ENCODE results near the gene HSBP1. TPM values are rescaled to one million over a fixed set of nuclear protein-coding genes. Genes with fewer than 3 reads are reported as not detected.

The HSBP1 gene
- polyA plus RNA-seq, 2 of the 4 experiments (the other 2 are of a cell fraction): 190 to 280 TPM

DNA sequence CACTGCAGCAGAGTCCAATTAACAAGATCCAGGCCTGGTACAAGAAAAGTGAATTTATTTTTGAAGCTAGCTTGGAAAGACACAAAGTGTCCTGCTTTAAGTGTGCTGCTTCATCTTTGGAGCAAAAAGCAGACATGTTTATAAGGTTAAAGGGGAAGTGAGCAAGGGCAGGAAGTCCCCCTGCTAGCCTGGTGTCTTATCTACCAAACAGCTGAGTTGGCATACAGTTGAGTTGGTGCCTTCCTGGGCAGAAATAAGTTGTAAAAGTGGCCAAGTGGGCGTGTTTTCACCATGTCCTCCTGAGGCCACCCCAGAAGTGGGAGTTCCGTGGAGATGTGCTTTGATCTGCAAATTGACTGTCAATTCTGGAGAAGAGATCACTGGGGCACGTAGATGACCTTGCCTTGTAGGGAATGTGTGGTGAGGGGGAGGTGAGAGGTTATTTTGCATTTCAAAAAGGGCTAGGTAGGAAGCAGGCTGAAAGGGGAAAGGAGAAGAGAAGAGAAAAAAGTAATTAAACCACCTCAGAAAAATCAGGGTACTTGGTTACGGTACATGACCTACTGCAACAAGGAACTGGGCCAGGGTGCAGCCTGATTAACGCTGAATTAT lies 38.3 kb upstream of the HSBP1 start:
- H3K4me3 ChIP-seq: no peak overlapping the region
- H3K27ac ChIP-seq: no peak overlapping the region
- ATAC-seq (no peak), DNase-seq (ENCODE audit: low read depth in 1 of 2, low spot score in 1 of 2) (no peak), FAIRE-seq (no peak)
- 17% methylated on average over 5 of the region's 5 CpGs for WGBS (ENCODE audit: missing lambda C conversion rate)
- no peaks in the 10 kb centered on the region for H3K4me1 ChIP-seq
- no peaks in the 10 kb centered on the region for H3K9me3 ChIP-seq
- POLR2A ChIA-PET: no interaction called here
- H3K4me2 ChIP-seq: no peak overlapping the region
- TF ChIP-seq MAFK (IDR thresholded peaks at IDR 0.05; ENCODE audit: partially characterized antibody): peak; percentile 3
- TF ChIP-seq HOXA7 (CRISPR knock-in tag; IDR thresholded peaks at IDR 0.05): no peak
- CTCF ChIA-PET: no interaction called here

DNA sequence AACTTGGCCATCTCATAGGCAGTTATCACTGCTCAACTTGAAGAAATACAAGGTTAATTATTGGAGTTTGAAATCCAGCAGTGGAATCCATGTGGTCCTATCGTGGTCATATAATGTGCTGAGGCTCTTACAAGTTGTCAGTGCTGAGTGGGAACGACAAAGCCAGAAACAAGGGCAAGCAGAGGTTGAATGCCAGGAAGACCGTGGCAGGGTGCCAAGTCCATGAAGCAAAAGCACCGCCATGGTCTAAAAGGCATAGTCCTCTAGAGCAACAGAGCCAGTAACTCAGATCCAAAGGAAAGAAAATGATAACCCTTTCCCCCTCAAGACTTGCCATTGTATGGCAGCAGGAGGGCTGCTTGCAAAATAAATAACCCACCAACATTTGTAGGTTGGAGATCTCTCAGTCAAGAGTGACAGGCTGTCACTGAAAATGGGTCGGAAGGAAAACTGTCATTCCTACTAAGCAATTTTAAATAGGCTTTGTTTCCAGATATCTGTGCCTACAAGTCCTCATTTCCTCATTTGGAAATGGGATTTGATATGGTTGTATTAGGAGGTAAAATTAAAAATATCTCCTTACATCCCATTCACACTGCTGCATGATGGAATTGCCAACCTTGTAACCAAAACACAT lies 36.4 kb upstream of the HSBP1 start:
- ATAC-seq: no peak
- POLR2A ChIA-PET: no interaction called here
- TF ChIP-seq, protein P1, sequence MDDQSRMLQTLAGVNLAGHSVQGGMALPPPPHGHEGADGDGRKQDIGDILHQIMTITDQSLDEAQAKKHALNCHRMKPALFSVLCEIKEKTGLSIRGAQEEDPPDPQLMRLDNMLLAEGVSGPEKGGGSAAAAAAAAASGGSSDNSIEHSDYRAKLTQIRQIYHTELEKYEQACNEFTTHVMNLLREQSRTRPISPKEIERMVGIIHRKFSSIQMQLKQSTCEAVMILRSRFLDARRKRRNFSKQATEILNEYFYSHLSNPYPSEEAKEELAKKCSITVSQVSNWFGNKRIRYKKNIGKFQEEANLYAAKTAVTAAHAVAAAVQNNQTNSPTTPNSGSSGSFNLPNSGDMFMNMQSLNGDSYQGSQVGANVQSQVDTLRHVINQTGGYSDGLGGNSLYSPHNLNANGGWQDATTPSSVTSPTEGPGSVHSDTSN (IDR thresholded peaks at IDR 0.05): no peak
- TF ChIP-seq MYC (IDR thresholded peaks at IDR 0.05; ENCODE audit: borderline replicate concordance, low read length) (no peak), POLR2A (IDR thresholded peaks at IDR 0.05; ENCODE audit: low read length) (no peak), HDAC2 (IDR thresholded peaks at IDR 0.05) (no peak)
- TF ChIP-seq, protein P2, sequence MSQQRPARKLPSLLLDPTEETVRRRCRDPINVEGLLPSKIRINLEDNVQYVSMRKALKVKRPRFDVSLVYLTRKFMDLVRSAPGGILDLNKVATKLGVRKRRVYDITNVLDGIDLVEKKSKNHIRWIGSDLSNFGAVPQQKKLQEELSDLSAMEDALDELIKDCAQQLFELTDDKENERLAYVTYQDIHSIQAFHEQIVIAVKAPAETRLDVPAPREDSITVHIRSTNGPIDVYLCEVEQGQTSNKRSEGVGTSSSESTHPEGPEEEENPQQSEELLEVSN (IDR thresholded peaks at IDR 0.05; ENCODE audit: borderline replicate concordance, low read depth): no peak
- TF ChIP-seq, protein P3, sequence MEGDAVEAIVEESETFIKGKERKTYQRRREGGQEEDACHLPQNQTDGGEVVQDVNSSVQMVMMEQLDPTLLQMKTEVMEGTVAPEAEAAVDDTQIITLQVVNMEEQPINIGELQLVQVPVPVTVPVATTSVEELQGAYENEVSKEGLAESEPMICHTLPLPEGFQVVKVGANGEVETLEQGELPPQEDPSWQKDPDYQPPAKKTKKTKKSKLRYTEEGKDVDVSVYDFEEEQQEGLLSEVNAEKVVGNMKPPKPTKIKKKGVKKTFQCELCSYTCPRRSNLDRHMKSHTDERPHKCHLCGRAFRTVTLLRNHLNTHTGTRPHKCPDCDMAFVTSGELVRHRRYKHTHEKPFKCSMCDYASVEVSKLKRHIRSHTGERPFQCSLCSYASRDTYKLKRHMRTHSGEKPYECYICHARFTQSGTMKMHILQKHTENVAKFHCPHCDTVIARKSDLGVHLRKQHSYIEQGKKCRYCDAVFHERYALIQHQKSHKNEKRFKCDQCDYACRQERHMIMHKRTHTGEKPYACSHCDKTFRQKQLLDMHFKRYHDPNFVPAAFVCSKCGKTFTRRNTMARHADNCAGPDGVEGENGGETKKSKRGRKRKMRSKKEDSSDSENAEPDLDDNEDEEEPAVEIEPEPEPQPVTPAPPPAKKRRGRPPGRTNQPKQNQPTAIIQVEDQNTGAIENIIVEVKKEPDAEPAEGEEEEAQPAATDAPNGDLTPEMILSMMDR (IDR thresholded peaks at IDR 0.05): no peak

DNA sequence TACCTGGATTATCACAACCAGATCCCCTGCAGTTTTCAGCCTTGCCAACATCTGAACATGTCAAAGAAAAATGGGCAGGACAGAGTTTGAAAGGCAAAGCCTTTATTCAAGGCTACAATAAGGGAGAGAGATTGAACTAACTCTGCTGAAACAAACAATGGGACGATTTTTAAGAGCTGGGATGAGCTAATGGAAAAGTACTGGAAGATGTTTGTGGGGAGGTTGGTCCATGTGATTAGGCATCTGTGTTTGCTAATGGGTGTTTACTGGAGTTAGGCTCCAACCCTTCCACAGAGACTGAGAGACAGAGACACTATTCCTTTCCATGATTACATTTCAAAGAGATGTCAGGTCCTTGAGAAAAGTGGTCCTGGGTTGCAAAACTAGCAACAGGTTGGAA lies 35.0 kb upstream of the HSBP1 start:
- no peak for ATAC-seq
- no peak overlapping the region for H3K27ac ChIP-seq
- H3K4me2 ChIP-seq: no peak overlapping the region
- H3K4me1 ChIP-seq: no peaks in the 10 kb centered on the region
- POLR2A ChIA-PET: no interaction called here
- no peak for DNase-seq (ENCODE audit: low read depth in 1 of 2, low spot score in 1 of 2)
- CTCF ChIA-PET: no interaction called here
- H3K9me3 ChIP-seq: no peaks in the 10 kb centered on the region
- no peak overlapping the region for H3K4me3 ChIP-seq
- 0% methylated on average over 1 of the region's 1 CpG for WGBS (ENCODE audit: missing lambda C conversion rate)
- FAIRE-seq: no peak
- TF ChIP-seq KDM5A (IDR thresholded peaks at IDR 0.05): no peak
- no peak for TF ChIP-seq RAD21 (conservative IDR thresholded peaks at IDR 0.05 in 1 of 2, IDR thresholded peaks at IDR 0.05 in 1 of 2)
- no peak for TF ChIP-seq PHF8 (IDR thresholded peaks at IDR 0.05; ENCODE audit: borderline replicate concordance, low read depth)
- TF ChIP-seq CEBPB (IDR thresholded peaks at IDR 0.05): no peak
- TF ChIP-seq FOXS1 (CRISPR knock-in tag; IDR thresholded peaks at IDR 0.05): no peak
- no peak for TF ChIP-seq CBX2 (IDR thresholded peaks at IDR 0.05; ENCODE audit: borderline replicate concordance, low read depth)
- TF ChIP-seq, protein P4, sequence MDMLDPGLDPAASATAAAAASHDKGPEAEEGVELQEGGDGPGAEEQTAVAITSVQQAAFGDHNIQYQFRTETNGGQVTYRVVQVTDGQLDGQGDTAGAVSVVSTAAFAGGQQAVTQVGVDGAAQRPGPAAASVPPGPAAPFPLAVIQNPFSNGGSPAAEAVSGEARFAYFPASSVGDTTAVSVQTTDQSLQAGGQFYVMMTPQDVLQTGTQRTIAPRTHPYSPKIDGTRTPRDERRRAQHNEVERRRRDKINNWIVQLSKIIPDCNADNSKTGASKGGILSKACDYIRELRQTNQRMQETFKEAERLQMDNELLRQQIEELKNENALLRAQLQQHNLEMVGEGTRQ (IDR thresholded peaks at IDR 0.05): no peak
- TF ChIP-seq POLR2A (IDR thresholded peaks at IDR 0.05; ENCODE audit: low read length): no peak
- TF ChIP-seq RFX5 (IDR thresholded peaks at IDR 0.05): no peak
- no peak for TF ChIP-seq ZNF302 (CRISPR knock-in tag; IDR thresholded peaks at IDR 0.05)
- no peak for TF ChIP-seq TFCP2L1 (CRISPR knock-in tag; IDR thresholded peaks at IDR 0.05)
- no peak for TF ChIP-seq SMC3 (IDR thresholded peaks at IDR 0.05)
- TF ChIP-seq, protein P2 (IDR thresholded peaks at IDR 0.05; ENCODE audit: borderline replicate concordance, low read depth): no peak
- no peak for TF ChIP-seq EHF (CRISPR knock-in tag; IDR thresholded peaks at IDR 0.05)
- TF ChIP-seq CHD2 (IDR thresholded peaks at IDR 0.05; ENCODE audit: low read length, partially characterized antibody): no peak
- no peak for TF ChIP-seq FOSL2 (IDR thresholded peaks at IDR 0.05)
- TF ChIP-seq FOSL2 (CRISPR knock-in tag; IDR thresholded peaks at IDR 0.05): no peak
- no peak for TF ChIP-seq ZSCAN20 (CRISPR knock-in tag; IDR thresholded peaks at IDR 0.05)
- TF ChIP-seq, protein P5, sequence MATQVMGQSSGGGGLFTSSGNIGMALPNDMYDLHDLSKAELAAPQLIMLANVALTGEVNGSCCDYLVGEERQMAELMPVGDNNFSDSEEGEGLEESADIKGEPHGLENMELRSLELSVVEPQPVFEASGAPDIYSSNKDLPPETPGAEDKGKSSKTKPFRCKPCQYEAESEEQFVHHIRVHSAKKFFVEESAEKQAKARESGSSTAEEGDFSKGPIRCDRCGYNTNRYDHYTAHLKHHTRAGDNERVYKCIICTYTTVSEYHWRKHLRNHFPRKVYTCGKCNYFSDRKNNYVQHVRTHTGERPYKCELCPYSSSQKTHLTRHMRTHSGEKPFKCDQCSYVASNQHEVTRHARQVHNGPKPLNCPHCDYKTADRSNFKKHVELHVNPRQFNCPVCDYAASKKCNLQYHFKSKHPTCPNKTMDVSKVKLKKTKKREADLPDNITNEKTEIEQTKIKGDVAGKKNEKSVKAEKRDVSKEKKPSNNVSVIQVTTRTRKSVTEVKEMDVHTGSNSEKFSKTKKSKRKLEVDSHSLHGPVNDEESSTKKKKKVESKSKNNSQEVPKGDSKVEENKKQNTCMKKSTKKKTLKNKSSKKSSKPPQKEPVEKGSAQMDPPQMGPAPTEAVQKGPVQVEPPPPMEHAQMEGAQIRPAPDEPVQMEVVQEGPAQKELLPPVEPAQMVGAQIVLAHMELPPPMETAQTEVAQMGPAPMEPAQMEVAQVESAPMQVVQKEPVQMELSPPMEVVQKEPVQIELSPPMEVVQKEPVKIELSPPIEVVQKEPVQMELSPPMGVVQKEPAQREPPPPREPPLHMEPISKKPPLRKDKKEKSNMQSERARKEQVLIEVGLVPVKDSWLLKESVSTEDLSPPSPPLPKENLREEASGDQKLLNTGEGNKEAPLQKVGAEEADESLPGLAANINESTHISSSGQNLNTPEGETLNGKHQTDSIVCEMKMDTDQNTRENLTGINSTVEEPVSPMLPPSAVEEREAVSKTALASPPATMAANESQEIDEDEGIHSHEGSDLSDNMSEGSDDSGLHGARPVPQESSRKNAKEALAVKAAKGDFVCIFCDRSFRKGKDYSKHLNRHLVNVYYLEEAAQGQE (IDR thresholded peaks at IDR 0.05): no peak
- TF ChIP-seq KDM1A (IDR thresholded peaks at IDR 0.05; ENCODE audit: low read depth): no peak

More for the DNA sequence above, 36.4 kb upstream of the HSBP1 start:
- Histone ChIP-seq H3K4me1 (no peaks in the 10 kb centered on the region), H3K4me2 (no peak overlapping the region), H3K9me3 (no peaks in the 10 kb centered on the region), H3K4me3 (no peak overlapping the region), H3K27ac (no peak overlapping the region)
- WGBS (ENCODE audit: missing lambda C conversion rate): 18% methylated on average over 5 of the region's 5 CpGs
- no peak for FAIRE-seq
- no peak for DNase-seq (ENCODE audit: low read depth in 1 of 2, low spot score in 1 of 2)
- CTCF ChIA-PET: no interaction called here
